Measurements from ENCODE around the gene SLC2A10. TPM values are rescaled to one million over a fixed set of nuclear protein-coding genes. Genes with fewer than 3 reads are reported as not detected.

SLC2A10 gene
- total and polyA plus RNA-seq, 7 donors: 0.40 to 1.7 (median 1.0) TPM

DNA sequence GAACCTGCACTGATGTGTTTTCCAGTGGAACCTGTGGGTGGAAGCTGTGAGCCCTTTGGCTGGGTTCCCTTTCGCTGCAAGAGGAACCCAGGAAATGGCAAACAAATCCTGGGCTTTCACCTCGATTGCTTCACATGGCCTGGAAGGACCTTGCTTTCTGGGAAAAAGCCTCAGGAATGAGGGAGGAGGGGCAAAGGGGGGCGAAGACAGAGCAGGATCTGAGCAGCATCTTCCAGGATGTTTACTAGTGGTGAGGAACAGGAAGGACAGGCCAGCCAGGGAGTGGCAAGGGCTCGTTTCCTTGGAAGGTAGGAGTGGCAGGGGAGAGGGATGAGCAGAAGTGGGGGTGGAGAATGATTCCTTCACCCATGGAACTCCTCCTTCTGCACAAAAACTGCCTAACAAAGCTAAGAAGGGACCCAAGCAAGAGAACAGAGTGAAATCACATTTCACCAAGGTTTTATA, 5.9 kb downstream of the SLC2A10 start:
- TF ChIP-seq, protein P1, sequence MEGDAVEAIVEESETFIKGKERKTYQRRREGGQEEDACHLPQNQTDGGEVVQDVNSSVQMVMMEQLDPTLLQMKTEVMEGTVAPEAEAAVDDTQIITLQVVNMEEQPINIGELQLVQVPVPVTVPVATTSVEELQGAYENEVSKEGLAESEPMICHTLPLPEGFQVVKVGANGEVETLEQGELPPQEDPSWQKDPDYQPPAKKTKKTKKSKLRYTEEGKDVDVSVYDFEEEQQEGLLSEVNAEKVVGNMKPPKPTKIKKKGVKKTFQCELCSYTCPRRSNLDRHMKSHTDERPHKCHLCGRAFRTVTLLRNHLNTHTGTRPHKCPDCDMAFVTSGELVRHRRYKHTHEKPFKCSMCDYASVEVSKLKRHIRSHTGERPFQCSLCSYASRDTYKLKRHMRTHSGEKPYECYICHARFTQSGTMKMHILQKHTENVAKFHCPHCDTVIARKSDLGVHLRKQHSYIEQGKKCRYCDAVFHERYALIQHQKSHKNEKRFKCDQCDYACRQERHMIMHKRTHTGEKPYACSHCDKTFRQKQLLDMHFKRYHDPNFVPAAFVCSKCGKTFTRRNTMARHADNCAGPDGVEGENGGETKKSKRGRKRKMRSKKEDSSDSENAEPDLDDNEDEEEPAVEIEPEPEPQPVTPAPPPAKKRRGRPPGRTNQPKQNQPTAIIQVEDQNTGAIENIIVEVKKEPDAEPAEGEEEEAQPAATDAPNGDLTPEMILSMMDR (IDR thresholded peaks at IDR 0.05): no peak
- DNase-seq: peak; percentile 57 to 64
- H3K4me3 ChIP-seq: no peak overlapping the region
- H3K9me3 ChIP-seq: peaks cover under 1% of the 10 kb centered on the region
- H3K27ac ChIP-seq: no peak overlapping the region
- ATAC-seq: peak in 2 of 4 donors; percentile 58 to 68
- peaks cover 0 to 9% (median 8%) of the 10 kb centered on the region in 3 donors for H3K27me3 ChIP-seq (ENCODE audit: insufficient read depth in 3 of 3, low read length in 2 of 3)
- intact Hi-C loops (cut with DNase I): no loop called here
- WGBS, 3 donors: 28 to 34% (median 33%) methylated on average over 4 of the region's 4 CpGs
- H3K4me1 ChIP-seq: no peaks in the 10 kb centered on the region
- no peaks in the 10 kb centered on the region for H3K36me3 ChIP-seq (ENCODE audit: insufficient read depth in 1 of 2, low read depth in 1 of 2)

DNA sequence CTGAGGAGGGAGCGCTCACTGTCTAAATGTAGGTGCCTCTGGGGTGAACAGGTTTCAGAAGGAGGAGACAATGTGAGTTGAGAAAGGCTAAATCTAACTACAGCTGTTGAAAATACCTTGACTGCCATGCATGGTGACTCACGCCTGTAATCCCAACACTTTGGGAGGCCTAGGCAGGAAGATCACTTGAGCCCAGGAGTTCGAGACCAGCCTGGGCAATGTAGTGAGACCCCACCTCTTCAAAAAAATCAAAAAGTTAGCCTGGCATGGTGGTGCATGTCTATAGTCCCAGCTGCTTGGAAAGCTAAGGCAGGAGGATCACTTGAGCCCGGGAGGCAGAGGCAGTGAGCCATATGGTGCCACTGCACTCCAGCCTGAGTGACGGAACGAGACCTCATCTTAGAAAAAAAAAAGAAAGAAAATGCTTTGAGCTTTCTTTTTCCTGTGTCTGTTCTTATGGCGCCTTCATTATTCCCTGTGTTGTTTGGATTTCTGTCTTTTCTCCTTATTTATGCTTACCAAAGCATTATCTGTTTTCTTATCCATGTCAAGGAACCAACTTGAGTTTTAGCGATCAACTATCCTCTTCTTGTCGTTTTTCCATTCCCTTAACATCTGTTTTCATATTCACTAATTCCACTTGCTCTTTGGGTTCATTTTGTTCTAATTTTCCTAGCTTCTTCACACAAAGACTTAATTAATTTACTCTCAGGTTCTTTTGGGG, 8.5 kb downstream of the SLC2A10 start:
- Histone ChIP-seq H3K4me1 (no peaks in the 10 kb centered on the region), H3K27ac (no peak overlapping the region), H3K9me3 (peaks cover 9% of the 10 kb centered on the region), H3K36me3 (ENCODE audit: insufficient read depth in 1 of 2, low read depth in 1 of 2) (no peaks in the 10 kb centered on the region), H3K4me3 (no peak overlapping the region), H3K27me3 (ENCODE audit: insufficient read depth in 3 of 3, low read length in 2 of 3) (peaks cover 0 to 3% (median 3%) of the 10 kb centered on the region in 3 donors)
- DNase-seq: no peak
- TF ChIP-seq, protein P1 (IDR thresholded peaks at IDR 0.05): no peak
- intact Hi-C loops (cut with DNase I): no loop called here
- no peak for ATAC-seq
- 86 to 89% (median 86%) methylated on average over 9 of the region's 9 CpGs for WGBS, 3 donors

DNA sequence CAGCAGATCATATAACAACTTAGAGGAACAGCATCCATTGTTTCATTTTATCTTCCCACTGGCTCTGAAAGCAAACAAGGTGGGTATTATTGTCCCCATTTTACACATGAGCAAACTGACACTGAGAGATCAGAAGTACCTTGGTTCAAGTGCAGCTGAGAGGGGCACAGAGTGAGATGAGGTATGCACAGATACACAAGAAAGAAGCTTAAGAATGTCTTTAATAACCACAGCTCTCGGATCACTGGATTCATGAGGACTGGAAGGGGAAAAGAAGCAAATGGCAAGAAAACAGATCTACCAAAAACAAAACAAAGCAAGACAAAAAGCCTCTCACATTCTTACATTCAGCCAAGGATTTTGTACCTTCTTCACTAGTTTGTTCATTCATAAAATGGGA, 10.6 kb downstream of the SLC2A10 start:
- intact Hi-C loops (cut with DNase I): no loop called here
- H3K9me3 ChIP-seq: peaks cover 9% of the 10 kb centered on the region
- H3K27me3 ChIP-seq (ENCODE audit: insufficient read depth in 3 of 3, low read length in 2 of 3): peaks cover 0 to 3% (median under 1%) of the 10 kb centered on the region in 3 donors
- no peaks in the 10 kb centered on the region for H3K4me1 ChIP-seq
- WGBS, 3 donors: 89 to 100% (median 100%) methylated on average over 1 of the region's 1 CpG
- DNase-seq (no peak), ATAC-seq (no peak)
- H3K4me3 ChIP-seq: no peak overlapping the region
- TF ChIP-seq, protein P1 (IDR thresholded peaks at IDR 0.05): no peak
- no peak overlapping the region for H3K27ac ChIP-seq
- no peaks in the 10 kb centered on the region for H3K36me3 ChIP-seq (ENCODE audit: insufficient read depth in 1 of 2, low read depth in 1 of 2)

DNA sequence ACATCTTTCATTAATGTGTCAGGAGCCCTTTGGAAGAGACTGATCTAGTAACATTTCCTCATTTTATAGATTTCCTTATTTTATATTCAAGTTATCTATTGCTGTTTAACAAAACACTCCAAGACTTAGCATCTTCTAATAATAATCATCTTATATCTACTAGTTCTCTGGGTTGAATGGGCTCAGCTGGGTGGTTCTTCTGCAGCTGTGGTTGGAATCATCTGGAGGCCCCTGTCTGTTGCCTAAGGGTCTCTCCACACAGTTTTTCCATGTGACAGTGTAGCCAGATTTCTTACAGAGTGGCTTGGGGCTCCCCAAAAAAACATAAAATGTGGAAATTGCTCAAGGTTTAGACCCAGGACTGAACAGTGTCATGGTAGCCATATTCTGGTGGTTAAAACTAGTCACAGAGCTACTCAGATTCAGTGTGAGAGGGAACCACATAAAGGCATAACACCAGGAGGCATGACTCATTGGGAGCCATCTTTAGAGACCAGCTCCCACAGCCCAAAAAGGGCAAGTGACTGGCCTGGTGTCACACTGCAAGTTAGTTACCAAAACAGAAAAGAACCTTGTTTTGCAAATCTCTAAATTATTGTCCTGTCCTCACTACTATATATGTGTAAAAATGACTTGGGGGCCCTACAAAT, 11.5 kb downstream of the SLC2A10 start:
- ATAC-seq: no peak
- Histone ChIP-seq H3K36me3 (ENCODE audit: insufficient read depth in 1 of 2, low read depth in 1 of 2) (no peaks in the 10 kb centered on the region), H3K4me3 (no peak overlapping the region), H3K27me3 (ENCODE audit: insufficient read depth in 3 of 3, low read length in 2 of 3) (no peaks in the 10 kb centered on the region), H3K4me1 (no peaks in the 10 kb centered on the region), H3K9me3 (peaks cover 9% of the 10 kb centered on the region), H3K27ac (no peak overlapping the region)
- TF ChIP-seq, protein P1 (IDR thresholded peaks at IDR 0.05): no peak
- intact Hi-C loops (cut with DNase I): no loop called here
- no peak for DNase-seq
